Measurements from ENCODE around the gene PGS1. TPM values are rescaled to one million over a fixed set of nuclear protein-coding genes. Genes with fewer than 3 reads are reported as not detected.
A peak's percentile ranks its signal among the peaks of the same experiment; 100 is the strongest.

PGS1 gene
- total and polyA plus RNA-seq, 10 of the 15 experiments (the other 5 are each of a cell fraction or from before 2014, with no cell fraction given): 1.3 to 37.6 (median 27.4) TPM

GRCh38 chr17:78337244-78338109, 41.0 kb upstream of the PGS1 start (continued):
- TF ChIP-seq MTA2 (IDR thresholded peaks at IDR 0.05; ENCODE audit: low read depth): peak; percentile 89
- TF ChIP-seq WRNIP1 (IDR thresholded peaks at IDR 0.05; ENCODE audit: borderline replicate concordance, low read depth, low read length): no peak
- no peak for TF ChIP-seq MYC (IDR thresholded peaks at IDR 0.05; ENCODE audit: insufficient read depth, insufficient read length, insufficient replicate concordance, low read length, severe bottlenecking)
- 0 out of 2 replicates have a peak, but pooled peaks have one; percentile 24 for TF ChIP-seq MXI1 (IDR thresholded peaks at IDR 0.05; ENCODE audit: low read depth, low read length)
- TF ChIP-seq E4F1 (IDR thresholded peaks at IDR 0.05; ENCODE audit: borderline replicate concordance, partially characterized antibody): no peak
- 0 out of 4 replicates have a peak, but pooled peaks of 1 of the 2 experiments have one; percentile 55 for TF ChIP-seq ETV6 (conservative IDR thresholded peaks at IDR 0.05 in 1 of 2, IDR thresholded peaks at IDR 0.05 in 1 of 2; ENCODE audit: borderline replicate concordance in 1 of 2, low read depth in 1 of 2)
- TF ChIP-seq PAX5 (IDR thresholded peaks at IDR 0.05; ENCODE audit: borderline replicate concordance, low read depth, low read length): peak; percentile 52; the same call in 1 of the 2 replicates
- no peak for TF ChIP-seq ZBTB33 (IDR thresholded peaks at IDR 0.05)
- peak; percentile 96 for TF ChIP-seq NBN (IDR thresholded peaks at IDR 0.05)
- TF ChIP-seq STAT3 (IDR thresholded peaks at IDR 0.05; ENCODE audit: low read depth, low read length): peak; percentile 91; the same call in 1 of the 2 replicates
- TF ChIP-seq SMC3 (IDR thresholded peaks at IDR 0.05; ENCODE audit: borderline replicate concordance, low read length): no peak
- peak; percentile 98 for TF ChIP-seq SPI1 (IDR thresholded peaks at IDR 0.05; ENCODE audit: borderline replicate concordance, insufficient read depth, low read depth, low read length)
- TF ChIP-seq CUX1 (IDR thresholded peaks at IDR 0.05; ENCODE audit: insufficient replicate concordance, low read depth, low read length): peak; percentile 45
- TF ChIP-seq SIN3A (IDR thresholded peaks at IDR 0.05; ENCODE audit: low read depth, low read length): no peak
- no peak for TF ChIP-seq SUPT20H (IDR thresholded peaks at IDR 0.05; ENCODE audit: borderline replicate concordance, control insufficient read depth, low read depth, low read length)
- TF ChIP-seq NR2C2 (IDR thresholded peaks at IDR 0.05; ENCODE audit: borderline replicate concordance, control insufficient read depth, insufficient read length, low read depth): no peak
- no peak for TF ChIP-seq HDGF (IDR thresholded peaks at IDR 0.05)
- TF ChIP-seq RB1 (IDR thresholded peaks at IDR 0.05; ENCODE audit: borderline replicate concordance): no peak
